Liver (tissue), 9 donors: ENCODE results near the gene WDR45. TPM values are rescaled to one million over a fixed set of nuclear protein-coding genes. Genes with fewer than 3 reads are reported as not detected.
A peak's percentile ranks its signal among the peaks of the same experiment; 100 is the strongest.

Experiments
- DNase-seq: peaks from one replicate; pipeline ENCODE4 v3.0.0-alpha.2; 2017; ENCODE audit warnings: low spot score
- H3K27ac ChIP-seq, 2 donors: one replicate each; pipeline ENCODE4 v1.7.0; 2013; ENCODE audit warnings: inconsistent platforms in 2 of 2, low read length in 2 of 2, control low read depth in 1 of 2, low read depth in 1 of 2, mild to moderate bottlenecking in 1 of 2
- H3K27me3 ChIP-seq, 4 donors: one replicate each; pipeline versions ENCODE4 v1.6.1 to v1.7.0; 2013; ENCODE audit warnings: low read length in 3 of 4, inconsistent platforms in 1 of 4, mild to moderate bottlenecking in 1 of 4, moderate library complexity in 1 of 4; ENCODE audit not compliant: control insufficient read depth in 4 of 4, insufficient read depth in 4 of 4
- H3K36me3 ChIP-seq, 4 donors: one replicate each; pipeline versions ENCODE4 v1.6.1 to v1.7.0; 2013; ENCODE audit warnings: low read length in 3 of 4, mild to moderate bottlenecking in 3 of 4, low read depth in 1 of 4, moderate library complexity in 1 of 4; ENCODE audit not compliant: control insufficient read depth in 4 of 4, insufficient read depth in 3 of 4
- H3K4me1 ChIP-seq, 4 donors: one replicate each; pipeline versions ENCODE4 v1.6.1 to v1.7.0; 2013; ENCODE audit warnings: low read length in 3 of 4, mild to moderate bottlenecking in 3 of 4, moderate library complexity in 1 of 4; ENCODE audit not compliant: control insufficient read depth in 4 of 4, insufficient read depth in 4 of 4
- H3K4me3 ChIP-seq, 3 donors: one replicate each; pipeline versions ENCODE4 v1.6.1 to v1.7.0; 2013; ENCODE audit warnings: low read length in 3 of 3, control low read depth in 1 of 3, low read depth in 1 of 3, mild to moderate bottlenecking in 1 of 3
- H3K9ac ChIP-seq, 2 donors: one replicate each; pipeline ENCODE4 v1.7.0; 2013; ENCODE audit warnings: low read length in 2 of 2, mild to moderate bottlenecking in 2 of 2, moderate library complexity in 2 of 2, control low read depth in 1 of 2, low read depth in 1 of 2
- H3K9me3 ChIP-seq, 4 donors: one replicate each; pipeline versions ENCODE4 v1.6.1 to v1.7.0; 2013; ENCODE audit warnings: low read length in 3 of 4; ENCODE audit not compliant: control insufficient read depth in 4 of 4
- EGR1 ChIP-seq, 2 donors: IDR thresholded peaks; 2 replicates each; pipeline ENCODE4 v1.6.1; 2016 to 2018; ENCODE audit warnings: antibody characterized with exemption in 2 of 2, low read depth in 2 of 2
- FOXA1 ChIP-seq: IDR thresholded peaks from 2 replicates; pipeline ENCODE4 v1.6.1; 2016; ENCODE audit warnings: antibody characterized with exemption
- FOXA2 ChIP-seq: IDR thresholded peaks from 2 replicates; pipeline ENCODE4 v1.6.1; 2016; ENCODE audit warnings: antibody characterized with exemption
- GABPA ChIP-seq, 2 donors: IDR thresholded peaks in 1 of 2; conservative IDR thresholded peaks in 1 of 2; 2 replicates each; pipeline ENCODE4 v1.6.1; 2016; ENCODE audit warnings: antibody characterized with exemption in 2 of 2, mild to moderate bottlenecking in 1 of 2, moderate library complexity in 1 of 2
- HNF4A ChIP-seq, 2 donors: conservative IDR thresholded peaks; 2 replicates each; pipeline ENCODE4 v1.6.1; 2016; ENCODE audit warnings: antibody characterized with exemption in 2 of 2, mild to moderate bottlenecking in 2 of 2
- HNF4G ChIP-seq: IDR thresholded peaks from 2 replicates; pipeline ENCODE4 v1.6.1; 2016; ENCODE audit warnings: antibody characterized with exemption
- JUND ChIP-seq, 2 donors: IDR thresholded peaks; 2 replicates each; pipeline ENCODE4 v1.6.1; 2016; ENCODE audit warnings: antibody characterized with exemption in 2 of 2
- NR2F2 ChIP-seq: IDR thresholded peaks from 2 replicates; pipeline ENCODE4 v1.6.1; 2016; ENCODE audit warnings: antibody characterized with exemption
- RAD21 ChIP-seq, 2 donors: IDR thresholded peaks; 2 replicates each; pipeline ENCODE4 v1.6.1; 2016; ENCODE audit warnings: antibody characterized with exemption in 2 of 2, mild to moderate bottlenecking in 2 of 2
- RXRA ChIP-seq, 2 donors: IDR thresholded peaks; 2 replicates each; pipeline ENCODE4 v1.6.1; 2017 to 2018; ENCODE audit warnings: antibody characterized with exemption in 2 of 2, mild to moderate bottlenecking in 1 of 2
- SP1 ChIP-seq: IDR thresholded peaks from 2 replicates; pipeline ENCODE4 v1.6.1; 2018; ENCODE audit warnings: antibody characterized with exemption, mild to moderate bottlenecking
- TAF1 ChIP-seq: conservative IDR thresholded peaks from 2 replicates; pipeline ENCODE4 v1.6.1; 2016; ENCODE audit warnings: antibody characterized with exemption, mild to moderate bottlenecking
- YY1 ChIP-seq: IDR thresholded peaks from 2 replicates; pipeline ENCODE4 v1.6.1; 2016; ENCODE audit warnings: antibody characterized with exemption, mild to moderate bottlenecking
- WGBS: extraction: QIAGEN DNeasy Blood & Tissue Kit; methylation state at CpG from one replicate; pipeline ENCODE4 v1.1.7; 2013; 5-methylcytosine and 5-hydroxymethylcytosine counted together
- polyA plus RNA-seq, 2 donors: library from polyadenylated mRNA; stranded (reverse) in 1 of 2; unstranded in 1 of 2; fragments of 200-250 nt in 1 of 2; fragments of >200 nt in 1 of 2; fragmentation: Nextera tagmentation in 1 of 2; extraction: Ambion mirVana in 1 of 2; gene quantifications; one replicate each; pipeline versions ENCODE4 v1.2.1 to v1.2.3, GENCODE V29; 2013 to 2015
- total RNA-seq, 2 donors: library from RNA; depleted of rRNA; stranded (reverse); fragments of >200 nt; gene quantifications; one replicate each; pipeline ENCODE4 v1.2.3, GENCODE V29; 2014
- TF ChIP-seq, protein P1 (sequence below): IDR thresholded peaks from 2 replicates; pipeline ENCODE4 v1.6.1; 2016; ENCODE audit warnings: antibody characterized with exemption, mild to moderate bottlenecking
- TF ChIP-seq, protein P2 (sequence below): IDR thresholded peaks from 2 replicates; pipeline ENCODE4 v1.6.1; 2016; ENCODE audit warnings: antibody characterized with exemption
- TF ChIP-seq, protein P3 (sequence below): fragments of 150-350 bp; IDR thresholded peaks from 2 replicates; pipeline ENCODE4 v1.5.1; 2017; ENCODE audit warnings: improper control_type of control experiment, low read depth, low read length; ENCODE audit not compliant: missing input control
- TF ChIP-seq, protein P4 (sequence below): IDR thresholded peaks from 2 replicates; pipeline ENCODE4 v1.6.1; 2016; ENCODE audit warnings: antibody characterized with exemption
- donor health status: healthy.
- donor health status: healthy.
- donor health status: healthy.
- donor health status: healthy.
- donor health status: healthy.

Gene WDR45
- total and polyA plus RNA-seq, 4 donors, result 28.0 to 60.7 (median 49.6) TPM

DNA sequence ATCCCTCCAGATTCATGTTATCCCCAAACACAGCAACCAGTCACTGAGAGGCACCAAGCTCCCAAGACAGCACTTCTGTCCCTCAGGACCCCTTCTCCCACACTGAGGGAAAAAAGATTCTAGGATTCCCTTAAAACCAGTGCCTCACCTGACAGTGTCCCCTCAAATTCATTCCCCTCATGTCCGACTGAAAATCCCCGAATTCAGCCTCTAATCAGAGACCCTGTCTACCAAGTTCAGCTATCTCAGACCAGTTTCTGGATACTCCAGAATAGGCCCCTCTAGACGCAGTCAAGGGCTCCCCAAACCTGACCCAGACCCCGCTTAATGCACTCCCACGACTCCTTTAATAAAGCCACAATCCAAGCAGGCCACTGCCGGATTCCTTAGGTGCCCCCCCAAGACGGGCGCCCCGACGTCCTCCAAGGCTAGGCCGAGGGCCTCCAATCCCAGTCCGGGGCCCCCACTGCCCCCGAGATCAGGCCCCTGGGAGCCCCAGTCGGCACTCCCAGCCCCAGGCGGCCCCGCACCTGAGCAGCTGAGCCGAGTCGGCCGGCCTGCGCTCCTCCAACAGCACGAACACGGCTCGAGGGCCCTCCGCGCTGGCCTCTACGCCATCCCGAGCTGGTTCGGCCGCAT, 37.0 kb downstream of the WDR45 start:
- Histone ChIP-seq H3K4me1 (peaks cover 5 to 24% (median 12%) of the 10 kb centered on the region in 4 donors), H3K9ac (peak overlapping the region; percentile 88 to 93), H3K27ac (peak overlapping the region; percentile 94 to 96), H3K9me3 (no peaks in the 10 kb centered on the region), H3K36me3 (peaks cover 2 to 12% (median 12%) of the 10 kb centered on the region in 4 donors), H3K4me3 (peak overlapping the region; percentile 11 to 82 (median 71)), H3K27me3 (no peaks in the 10 kb centered on the region)
- TF ChIP-seq FOXA1 (no peak), FOXA2 (no peak), EGR1 (IDR thresholded peaks at IDR 0.05; ENCODE audit: low read depth in 2 of 2) (no peak), TAF1 (no peak), HNF4G (no peak), YY1 (no peak), JUND (IDR thresholded peaks at IDR 0.05) (no peak), NR2F2 (no peak), HNF4A (conservative IDR thresholded peaks at IDR 0.05) (no peak), RAD21 (IDR thresholded peaks at IDR 0.05) (no peak), SP1 (no peak), GABPA (IDR thresholded peaks at IDR 0.05 in 1 of 2, conservative IDR thresholded peaks at IDR 0.05 in 1 of 2) (no peak), RXRA (IDR thresholded peaks at IDR 0.05) (no peak)
- TF ChIP-seq, protein P1, sequence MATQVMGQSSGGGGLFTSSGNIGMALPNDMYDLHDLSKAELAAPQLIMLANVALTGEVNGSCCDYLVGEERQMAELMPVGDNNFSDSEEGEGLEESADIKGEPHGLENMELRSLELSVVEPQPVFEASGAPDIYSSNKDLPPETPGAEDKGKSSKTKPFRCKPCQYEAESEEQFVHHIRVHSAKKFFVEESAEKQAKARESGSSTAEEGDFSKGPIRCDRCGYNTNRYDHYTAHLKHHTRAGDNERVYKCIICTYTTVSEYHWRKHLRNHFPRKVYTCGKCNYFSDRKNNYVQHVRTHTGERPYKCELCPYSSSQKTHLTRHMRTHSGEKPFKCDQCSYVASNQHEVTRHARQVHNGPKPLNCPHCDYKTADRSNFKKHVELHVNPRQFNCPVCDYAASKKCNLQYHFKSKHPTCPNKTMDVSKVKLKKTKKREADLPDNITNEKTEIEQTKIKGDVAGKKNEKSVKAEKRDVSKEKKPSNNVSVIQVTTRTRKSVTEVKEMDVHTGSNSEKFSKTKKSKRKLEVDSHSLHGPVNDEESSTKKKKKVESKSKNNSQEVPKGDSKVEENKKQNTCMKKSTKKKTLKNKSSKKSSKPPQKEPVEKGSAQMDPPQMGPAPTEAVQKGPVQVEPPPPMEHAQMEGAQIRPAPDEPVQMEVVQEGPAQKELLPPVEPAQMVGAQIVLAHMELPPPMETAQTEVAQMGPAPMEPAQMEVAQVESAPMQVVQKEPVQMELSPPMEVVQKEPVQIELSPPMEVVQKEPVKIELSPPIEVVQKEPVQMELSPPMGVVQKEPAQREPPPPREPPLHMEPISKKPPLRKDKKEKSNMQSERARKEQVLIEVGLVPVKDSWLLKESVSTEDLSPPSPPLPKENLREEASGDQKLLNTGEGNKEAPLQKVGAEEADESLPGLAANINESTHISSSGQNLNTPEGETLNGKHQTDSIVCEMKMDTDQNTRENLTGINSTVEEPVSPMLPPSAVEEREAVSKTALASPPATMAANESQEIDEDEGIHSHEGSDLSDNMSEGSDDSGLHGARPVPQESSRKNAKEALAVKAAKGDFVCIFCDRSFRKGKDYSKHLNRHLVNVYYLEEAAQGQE, result no peak
- TF ChIP-seq, protein P2, sequence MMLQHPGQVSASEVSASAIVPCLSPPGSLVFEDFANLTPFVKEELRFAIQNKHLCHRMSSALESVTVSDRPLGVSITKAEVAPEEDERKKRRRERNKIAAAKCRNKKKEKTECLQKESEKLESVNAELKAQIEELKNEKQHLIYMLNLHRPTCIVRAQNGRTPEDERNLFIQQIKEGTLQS, result no peak
- TF ChIP-seq, protein P3, sequence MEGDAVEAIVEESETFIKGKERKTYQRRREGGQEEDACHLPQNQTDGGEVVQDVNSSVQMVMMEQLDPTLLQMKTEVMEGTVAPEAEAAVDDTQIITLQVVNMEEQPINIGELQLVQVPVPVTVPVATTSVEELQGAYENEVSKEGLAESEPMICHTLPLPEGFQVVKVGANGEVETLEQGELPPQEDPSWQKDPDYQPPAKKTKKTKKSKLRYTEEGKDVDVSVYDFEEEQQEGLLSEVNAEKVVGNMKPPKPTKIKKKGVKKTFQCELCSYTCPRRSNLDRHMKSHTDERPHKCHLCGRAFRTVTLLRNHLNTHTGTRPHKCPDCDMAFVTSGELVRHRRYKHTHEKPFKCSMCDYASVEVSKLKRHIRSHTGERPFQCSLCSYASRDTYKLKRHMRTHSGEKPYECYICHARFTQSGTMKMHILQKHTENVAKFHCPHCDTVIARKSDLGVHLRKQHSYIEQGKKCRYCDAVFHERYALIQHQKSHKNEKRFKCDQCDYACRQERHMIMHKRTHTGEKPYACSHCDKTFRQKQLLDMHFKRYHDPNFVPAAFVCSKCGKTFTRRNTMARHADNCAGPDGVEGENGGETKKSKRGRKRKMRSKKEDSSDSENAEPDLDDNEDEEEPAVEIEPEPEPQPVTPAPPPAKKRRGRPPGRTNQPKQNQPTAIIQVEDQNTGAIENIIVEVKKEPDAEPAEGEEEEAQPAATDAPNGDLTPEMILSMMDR, result no peak
- TF ChIP-seq, protein P4, sequence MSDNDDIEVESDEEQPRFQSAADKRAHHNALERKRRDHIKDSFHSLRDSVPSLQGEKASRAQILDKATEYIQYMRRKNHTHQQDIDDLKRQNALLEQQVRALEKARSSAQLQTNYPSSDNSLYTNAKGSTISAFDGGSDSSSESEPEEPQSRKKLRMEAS, result no peak
- WGBS, result under 1% methylated on average over 29 of the region's 29 CpGs
- DNase-seq, result no peak
